Nephron progenitor cell (in vitro differentiated cells): ENCODE measurements around the gene CTNNAL1.

Source experiments
- DNase-seq: peaks from one replicate; pipeline ENCODE4 v3.0.0; 2021
- H3K27ac Mint-ChIP-seq: 2 replicates; pipeline ENCODE4 v1.8.0; 2021; ENCODE audit warnings: mild to moderate bottlenecking, moderate library complexity, mixed read lengths
- H3K27me3 Mint-ChIP-seq: 2 replicates; pipeline ENCODE4 v1.8.0; 2021; ENCODE audit warnings: mild to moderate bottlenecking, low read depth, mixed read lengths; ENCODE audit not compliant: poor library complexity
- H3K36me3 Mint-ChIP-seq: 2 replicates; pipeline ENCODE4 v1.8.0; 2021; ENCODE audit warnings: low read depth, mixed read lengths
- H3K4me1 Mint-ChIP-seq: 2 replicates; pipeline ENCODE4 v1.8.0; 2021; ENCODE audit warnings: mixed read lengths
- H3K4me3 Mint-ChIP-seq: 2 replicates; pipeline ENCODE4 v1.8.0; 2021; ENCODE audit warnings: mild to moderate bottlenecking, moderate library complexity, mixed read lengths
- H3K9me3 Mint-ChIP-seq: 2 replicates; pipeline ENCODE4 v1.8.0; 2021; ENCODE audit warnings: mild to moderate bottlenecking, moderate library complexity, mixed read lengths
- TF ChIP-seq, protein P1 (sequence below): fragments of 200-600 bp; sonication (generic); IDR thresholded peaks from 2 replicates; pipeline ENCODE4 v1.5.0; 2021; ENCODE audit warnings: antibody characterized with exemption

The CTNNAL1 gene

DNA sequence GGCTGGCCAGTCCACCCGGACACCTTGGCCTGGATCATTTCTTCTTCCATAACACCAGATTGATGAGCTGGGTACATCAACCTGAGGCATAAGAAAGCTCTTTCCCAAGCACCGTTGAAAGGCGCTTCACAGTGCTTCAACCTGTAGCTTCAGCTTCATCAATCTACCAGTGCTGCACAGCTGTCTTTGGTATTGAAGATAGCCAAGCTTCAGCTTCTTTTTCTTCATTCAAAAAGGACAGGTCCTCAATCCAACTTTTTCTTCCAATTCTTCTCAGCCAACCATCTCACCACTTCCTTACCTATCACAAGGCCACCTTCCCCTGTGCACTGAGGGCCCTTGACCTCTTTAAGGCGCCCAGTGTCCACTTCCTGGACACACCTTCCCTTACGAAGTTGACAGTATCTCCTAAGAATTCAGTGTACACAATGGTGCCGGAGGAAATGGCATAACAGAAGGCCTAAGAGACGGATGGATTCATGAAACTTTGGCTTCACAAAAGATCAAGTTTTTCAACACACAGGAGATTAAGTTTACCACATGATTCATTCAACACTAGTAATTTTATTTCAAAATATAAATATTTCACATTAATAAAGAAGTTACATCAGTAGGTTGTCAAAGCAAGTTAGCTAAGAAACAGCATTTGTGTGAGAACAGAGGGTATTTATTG lies 1.4 kb upstream of the CTNNAL1 start:
- Mint-ChIP-seq H3K4me1 (peaks cover 50% of the 10 kb centered on the region), H3K27ac (no peak overlapping the region), H3K4me3 (no peak overlapping the region)

DNA sequence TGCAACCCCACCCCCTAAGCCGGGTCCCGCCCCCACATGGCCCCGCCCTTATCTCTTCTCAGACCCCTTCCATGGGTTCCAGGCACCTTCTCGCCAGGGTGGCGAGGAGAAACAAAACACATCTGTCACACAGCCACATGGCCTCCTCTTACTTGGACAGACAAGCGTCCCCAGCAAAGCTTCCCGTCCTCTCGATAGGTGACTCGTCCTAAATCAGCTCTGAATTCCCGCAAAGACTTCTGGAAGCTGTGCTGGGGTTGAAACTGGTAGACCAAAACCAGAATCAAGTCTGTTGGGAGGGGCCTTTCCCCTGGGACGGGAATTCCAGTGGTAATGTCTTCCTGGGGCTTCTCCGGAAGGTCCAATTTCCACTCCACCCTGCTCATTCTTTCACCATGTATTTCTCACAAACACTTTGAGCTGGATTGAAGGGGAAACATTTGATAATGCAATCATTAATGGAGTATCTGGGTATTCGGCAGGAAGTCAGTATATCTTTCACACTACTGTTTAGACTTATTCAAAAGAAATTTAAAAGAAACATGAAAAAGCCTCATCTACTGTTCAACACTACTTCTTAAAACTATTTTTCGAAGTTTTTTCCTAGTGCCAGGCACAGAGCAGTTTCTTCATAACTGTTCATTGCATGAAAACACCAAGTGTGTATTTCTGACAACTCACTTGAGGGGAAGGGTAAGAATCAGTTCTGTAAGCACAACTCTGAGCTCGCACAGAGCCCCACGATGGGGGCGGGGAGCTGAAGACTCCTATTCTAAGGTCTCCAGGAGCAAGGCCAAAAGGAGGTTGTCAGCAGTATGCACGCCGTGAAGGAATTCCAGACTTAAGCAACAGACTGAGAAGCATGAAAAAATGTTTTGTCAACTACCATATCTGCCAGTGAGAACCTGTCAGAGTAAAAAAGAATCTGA lies 644 bp upstream of the CTNNAL1 start:
- H3K36me3 Mint-ChIP-seq = peaks cover 18% of the 10 kb centered on the region
- H3K9me3 Mint-ChIP-seq = peaks cover 4% of the 10 kb centered on the region
- H3K4me1 Mint-ChIP-seq = peaks cover 50% of the 10 kb centered on the region
- H3K27me3 Mint-ChIP-seq = no peaks in the 10 kb centered on the region
- H3K27ac Mint-ChIP-seq = peak overlapping the region; percentile 98
- H3K4me3 Mint-ChIP-seq = peak overlapping the region; percentile 87
- DNase-seq = peak; percentile 19
- TF ChIP-seq, protein P1, sequence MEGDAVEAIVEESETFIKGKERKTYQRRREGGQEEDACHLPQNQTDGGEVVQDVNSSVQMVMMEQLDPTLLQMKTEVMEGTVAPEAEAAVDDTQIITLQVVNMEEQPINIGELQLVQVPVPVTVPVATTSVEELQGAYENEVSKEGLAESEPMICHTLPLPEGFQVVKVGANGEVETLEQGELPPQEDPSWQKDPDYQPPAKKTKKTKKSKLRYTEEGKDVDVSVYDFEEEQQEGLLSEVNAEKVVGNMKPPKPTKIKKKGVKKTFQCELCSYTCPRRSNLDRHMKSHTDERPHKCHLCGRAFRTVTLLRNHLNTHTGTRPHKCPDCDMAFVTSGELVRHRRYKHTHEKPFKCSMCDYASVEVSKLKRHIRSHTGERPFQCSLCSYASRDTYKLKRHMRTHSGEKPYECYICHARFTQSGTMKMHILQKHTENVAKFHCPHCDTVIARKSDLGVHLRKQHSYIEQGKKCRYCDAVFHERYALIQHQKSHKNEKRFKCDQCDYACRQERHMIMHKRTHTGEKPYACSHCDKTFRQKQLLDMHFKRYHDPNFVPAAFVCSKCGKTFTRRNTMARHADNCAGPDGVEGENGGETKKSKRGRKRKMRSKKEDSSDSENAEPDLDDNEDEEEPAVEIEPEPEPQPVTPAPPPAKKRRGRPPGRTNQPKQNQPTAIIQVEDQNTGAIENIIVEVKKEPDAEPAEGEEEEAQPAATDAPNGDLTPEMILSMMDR = no peak

More for the DNA sequence above, 1.4 kb upstream of the CTNNAL1 start:
- DNase-seq = no peak
- TF ChIP-seq, protein P1 = no peak
- Mint-ChIP-seq H3K27me3 (no peaks in the 10 kb centered on the region), H3K9me3 (no peaks in the 10 kb centered on the region), H3K36me3 (peaks cover 18% of the 10 kb centered on the region)

DNA sequence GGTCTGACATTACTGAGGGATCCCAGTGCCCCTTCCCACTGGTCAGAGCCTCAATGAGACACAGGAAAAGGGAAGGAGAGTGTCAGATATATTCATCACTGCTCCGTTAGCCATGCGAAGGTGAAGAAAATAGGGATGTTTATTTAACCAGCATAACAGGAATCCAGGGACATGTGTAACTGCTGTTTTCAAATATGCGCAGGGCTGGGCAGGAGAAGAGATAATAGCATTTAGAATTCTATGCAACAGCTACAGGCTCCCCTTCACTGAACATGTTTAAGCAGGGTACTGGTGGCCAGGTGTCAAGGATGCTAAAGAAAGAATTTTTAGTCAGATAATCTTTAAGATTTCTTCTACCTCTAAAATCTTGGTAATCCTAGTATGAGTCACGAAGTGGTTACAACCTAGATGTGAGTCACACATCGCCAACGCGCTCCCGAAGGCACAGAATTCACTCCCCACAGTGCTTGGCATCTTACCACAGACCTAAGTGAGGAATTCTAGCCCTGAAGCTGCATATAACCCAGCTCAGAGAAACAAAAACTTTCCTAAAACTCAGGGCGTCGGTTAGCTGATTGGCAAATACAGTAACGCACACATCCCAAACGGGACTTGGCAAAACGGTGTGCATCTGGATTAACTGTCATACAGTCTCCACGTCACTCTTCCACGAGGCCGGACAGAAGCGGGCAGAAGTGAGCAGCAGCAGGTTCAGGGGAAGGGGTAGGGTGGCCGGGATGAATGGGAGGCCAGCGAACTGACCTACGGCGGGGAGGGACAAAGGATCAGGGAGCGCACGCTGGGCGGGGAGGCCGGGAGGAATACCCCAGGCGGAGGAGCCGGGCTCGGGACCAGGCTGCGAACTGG lies 1.1 kb downstream of the CTNNAL1 start:
- H3K27ac Mint-ChIP-seq = peak overlapping the region; percentile 97
- peaks cover 4% of the 10 kb centered on the region for H3K9me3 Mint-ChIP-seq
- peak; percentile 5 for DNase-seq
- TF ChIP-seq, protein P1 = no peak
- peaks cover 46% of the 10 kb centered on the region for H3K4me1 Mint-ChIP-seq
- H3K36me3 Mint-ChIP-seq = peaks cover 22% of the 10 kb centered on the region
- peak overlapping the region; percentile 98 for H3K4me3 Mint-ChIP-seq
- no peaks in the 10 kb centered on the region for H3K27me3 Mint-ChIP-seq

- DNase-seq = no peak
- Mint-ChIP-seq H3K4me3 (peak overlapping the region; percentile 98), H3K36me3 (peaks cover 32% of the 10 kb centered on the region), H3K27ac (no peak overlapping the region), H3K4me1 (peaks cover 43% of the 10 kb centered on the region), H3K9me3 (peaks cover 6% of the 10 kb centered on the region), H3K27me3 (no peaks in the 10 kb centered on the region)
- TF ChIP-seq, protein P1 = no peak
Measured at GRCh38 chr9:109011231-109011671, 2.0 kb downstream of the CTNNAL1 start.

GRCh38 chr9:109010746-109011145 lies 2.6 kb downstream of the CTNNAL1 start:
- peaks cover 37% of the 10 kb centered on the region for H3K36me3 Mint-ChIP-seq
- H3K27me3 Mint-ChIP-seq = no peaks in the 10 kb centered on the region
- peak overlapping the region; percentile 98 for H3K4me3 Mint-ChIP-seq
- TF ChIP-seq, protein P1 = no peak
- DNase-seq = no peak
- H3K9me3 Mint-ChIP-seq = peaks cover 9% of the 10 kb centered on the region
- H3K4me1 Mint-ChIP-seq = peaks cover 38% of the 10 kb centered on the region
- no peak overlapping the region for H3K27ac Mint-ChIP-seq
